ENCODE data around the gene MCC.

Gene MCC

GRCh38 chr5:113181853-113182490, 306.3 kb downstream of the MCC start:
- DNase-seq (ENCODE audit: low read depth in 1 of 2, low spot score in 1 of 2) = no peak

- DNase-seq (ENCODE audit: low read depth in 1 of 2, low spot score in 1 of 2) = no peak
Observed at GRCh38 chr5:113181409-113181808, 306.8 kb downstream of the MCC start.

- DNase-seq (ENCODE audit: low read depth in 1 of 2, low spot score in 1 of 2) = no peak
Observed at GRCh38 chr5:113179156-113179555, 309.1 kb downstream of the MCC start.

GRCh38 chr5:113178073-113178779, 310.0 kb downstream of the MCC start:
- no peak for DNase-seq (ENCODE audit: low read depth in 1 of 2, low spot score in 1 of 2)

- no peak for DNase-seq (ENCODE audit: low read depth in 1 of 2, low spot score in 1 of 2)
Observed at GRCh38 chr5:113177225-113177624, 311.0 kb downstream of the MCC start.

GRCh38 chr5:113176734-113177133, 311.5 kb downstream of the MCC start:
- DNase-seq (ENCODE audit: low read depth in 1 of 2, low spot score in 1 of 2) = no peak

GRCh38 chr5:113176196-113176595, 312.1 kb downstream of the MCC start:
- no peak for DNase-seq (ENCODE audit: low read depth in 1 of 2, low spot score in 1 of 2)

GRCh38 chr5:113172231-113172826, 315.9 kb downstream of the MCC start:
- DNase-seq (ENCODE audit: low read depth in 1 of 2, low spot score in 1 of 2) = no peak

- no peak for DNase-seq (ENCODE audit: low read depth in 1 of 2, low spot score in 1 of 2)
Observed at GRCh38 chr5:113171520-113171919, 316.7 kb downstream of the MCC start.

GRCh38 chr5:113170707-113171106, 317.5 kb downstream of the MCC start:
- no peak for DNase-seq (ENCODE audit: low read depth in 1 of 2, low spot score in 1 of 2)

- DNase-seq (ENCODE audit: low read depth in 1 of 2, low spot score in 1 of 2) = no peak
Observed at GRCh38 chr5:113169720-113170119, 318.5 kb downstream of the MCC start.

- no peak for DNase-seq (ENCODE audit: low read depth in 1 of 2, low spot score in 1 of 2)
Observed at GRCh38 chr5:113167985-113168384, 320.3 kb downstream of the MCC start.

- no peak for DNase-seq (ENCODE audit: low read depth in 1 of 2, low spot score in 1 of 2)
Observed at GRCh38 chr5:113166852-113167366, 321.3 kb downstream of the MCC start.

- DNase-seq (ENCODE audit: low read depth in 1 of 2, low spot score in 1 of 2) = no peak
Observed at GRCh38 chr5:113166261-113166660, 322.0 kb downstream of the MCC start.

GRCh38 chr5:113164021-113164420, 324.2 kb downstream of the MCC start:
- DNase-seq (ENCODE audit: low read depth in 1 of 2, low spot score in 1 of 2) = no peak

GRCh38 chr5:113163328-113163727, 324.9 kb downstream of the MCC start:
- no peak for DNase-seq (ENCODE audit: low read depth in 1 of 2, low spot score in 1 of 2)

GRCh38 chr5:113162770-113163169, 325.5 kb downstream of the MCC start:
- no peak for DNase-seq (ENCODE audit: low read depth in 1 of 2, low spot score in 1 of 2)

- no peak for DNase-seq (ENCODE audit: low read depth in 1 of 2, low spot score in 1 of 2)
Observed at GRCh38 chr5:113162208-113162607, 326.0 kb downstream of the MCC start.

- no peak for DNase-seq (ENCODE audit: low read depth in 1 of 2, low spot score in 1 of 2)
Observed at GRCh38 chr5:113161806-113162205, 326.4 kb downstream of the MCC start.

- DNase-seq (ENCODE audit: low read depth in 1 of 2, low spot score in 1 of 2) = no peak
Observed at GRCh38 chr5:113157886-113158285, 330.4 kb downstream of the MCC start.

- no peak for DNase-seq (ENCODE audit: low read depth in 1 of 2, low spot score in 1 of 2)
Observed at GRCh38 chr5:113156271-113156877, 331.9 kb downstream of the MCC start.

Measured in stimulated activated CD4-positive, alpha-beta T cell treated with anti-CD3 and anti-CD28 coated beads, Interleukin-15, amount 100 ng/mL, for 1 hour (primary cell).